SK-N-SH (cell line): ENCODE results near the gene TTC7B. TPM values are rescaled to one million over a fixed set of nuclear protein-coding genes. Genes with fewer than 3 reads are reported as not detected.
"Not testable (repeated sequence)": the region's sequence is repeated elsewhere in the genome, so short reads cannot be mapped to it uniquely, and the experiment has no call there.

Experiments
- CTCF ChIA-PET: fragments of 300-600, 350-600 bp; formaldehyde crosslinking; extraction: SDS; loops from one replicate; lab custom pipeline; 2021; lab: Yijun Ruan, JAX
- POLR2A ChIA-PET: fragments of 350-600 bp; sonication (Branson Sonifier 250); formaldehyde crosslinking; extraction: SDS; loops from one replicate; lab custom pipeline; 2020; ENCODE audit warnings: antibody characterized with exemption, inconsistent platforms; lab: Yijun Ruan, JAX
- DNase-seq: peaks from one replicate; pipeline ENCODE4 v3.0.0; 2012
- H2AFZ ChIP-seq: fragments of 200-600 bp; sonication (generic); 2 replicates; pipeline ENCODE4 v1.8.1; 2016; ENCODE audit warnings: antibody characterized with exemption, mild to moderate bottlenecking, low read depth
- H3F3A ChIP-seq: fragments of 200-600 bp; sonication (generic); replicated peaks from 2 replicates; pipeline ENCODE3; 2016; ENCODE audit warnings: antibody characterized with exemption, mild to moderate bottlenecking; ENCODE audit not compliant: insufficient read depth
- H3K27ac ChIP-seq, 2 experiments: fragments of 200-500 bp in 1 of 2; fragments of 200-600 bp in 1 of 2; sonication (Bioruptor generic) in 1 of 2; sonication (generic), shearing (Covaris generic) in 1 of 2; 2 replicates each; pipeline versions ENCODE4 v1.5.1 to v1.6.1; 2014 to 2016; ENCODE audit warnings: low read depth in 2 of 2, inconsistent platforms in 1 of 2, low read length in 1 of 2, mild to moderate bottlenecking in 1 of 2, mixed read lengths in 1 of 2
- H3K27me3 ChIP-seq: fragments of 200-600 bp; sonication (generic), shearing (Covaris generic); 2 replicates; pipeline ENCODE4 v1.6.1; 2016; ENCODE audit warnings: mixed run types; ENCODE audit not compliant: insufficient read depth
- H3K36me3 ChIP-seq, 2 experiments: fragments of 200-500 bp in 1 of 2; fragments of 200-600 bp in 1 of 2; sonication (Bioruptor generic) in 1 of 2; sonication (generic) in 1 of 2; replicated peaks in 1 of 2; 2 replicates each; pipeline versions ENCODE3 to v1.5.1; 2014 to 2016; ENCODE audit warnings: low read length in 1 of 2, mild to moderate bottlenecking in 1 of 2; ENCODE audit not compliant: insufficient read depth in 2 of 2, control insufficient read depth in 1 of 2
- H3K4me1 ChIP-seq, 2 experiments: fragments of 200-500 bp in 1 of 2; fragments of 200-600 bp in 1 of 2; sonication (Bioruptor generic) in 1 of 2; sonication (generic), shearing (Covaris generic) in 1 of 2; 2 replicates each; pipeline versions ENCODE4 v1.5.1 to v1.6.1; 2014 to 2016; ENCODE audit warnings: low read depth in 1 of 2, low read length in 1 of 2, mixed run types in 1 of 2; ENCODE audit not compliant: insufficient read depth in 2 of 2, control insufficient read depth in 1 of 2
- H3K4me2 ChIP-seq: fragments of 200-600 bp; sonication (generic), shearing (Covaris generic); 2 replicates; pipeline ENCODE4 v1.6.1; 2017; ENCODE audit warnings: mixed run types
- H3K4me3 ChIP-seq, 2 experiments: fragments of 200-500 bp in 1 of 2; fragments of 200-600 bp in 1 of 2; sonication (Bioruptor generic) in 1 of 2; sonication (generic), shearing (Covaris generic) in 1 of 2; 2 replicates each; pipeline versions ENCODE4 v1.5.1 to v1.8.1; 2014 to 2016; ENCODE audit warnings: low read depth in 2 of 2, inconsistent platforms in 1 of 2, low read length in 1 of 2, mild to moderate bottlenecking in 1 of 2, mixed read lengths in 1 of 2, moderate library complexity in 1 of 2
- H3K79me2 ChIP-seq: fragments of 200-600 bp; sonication (generic); 2 replicates; pipeline ENCODE4 v1.8.1; 2017; ENCODE audit warnings: mild to moderate bottlenecking; ENCODE audit not compliant: insufficient read depth
- H3K9ac ChIP-seq: fragments of 200-600 bp; sonication (generic); 2 replicates; pipeline ENCODE4 v1.6.1; 2017; ENCODE audit warnings: mixed run types
- H3K9me2 ChIP-seq: fragments of 200-600 bp; sonication (generic); 2 replicates; pipeline ENCODE4 v1.6.1; 2017; ENCODE audit warnings: mixed run types
- H3K9me3 ChIP-seq: fragments of 200-600 bp; sonication (generic); 2 replicates; pipeline ENCODE4 v1.6.1; 2017; ENCODE audit warnings: mixed run types, mild to moderate bottlenecking, moderate library complexity
- H4K20me1 ChIP-seq: fragments of 200-600 bp; sonication (generic); 2 replicates; pipeline ENCODE4 v1.6.1; 2017; ENCODE audit warnings: mild to moderate bottlenecking, mixed run types; ENCODE audit not compliant: insufficient read depth
- ELF1 ChIP-seq: IDR thresholded peaks from 2 replicates; pipeline ENCODE4 v1.4.0; 2012
- EZH2phosphoT487 ChIP-seq: fragments of 200-600 bp; sonication (generic); IDR thresholded peaks from 2 replicates; pipeline ENCODE4 v1.6.1; 2017; ENCODE audit warnings: low read depth, mixed run types, mild to moderate bottlenecking, antibody characterized with exemption, moderate library complexity, borderline replicate concordance
- FOXM1 ChIP-seq: IDR thresholded peaks from 2 replicates; pipeline ENCODE4 v1.4.0; 2012; ENCODE audit warnings: low read depth, mild to moderate bottlenecking
- GATA2 ChIP-seq: sonication (generic); formaldehyde crosslinking; IDR thresholded peaks from 2 replicates; pipeline ENCODE4 v1.5.0; 2020; ENCODE audit warnings: mild to moderate bottlenecking, missing genetic modification reagents
- MEF2A ChIP-seq: IDR thresholded peaks from 2 replicates; pipeline ENCODE4 v1.4.0; 2012; ENCODE audit warnings: low read depth, borderline replicate concordance
- MXI1 ChIP-seq: IDR thresholded peaks from 2 replicates; pipeline ENCODE4 v1.6.1; 2012; ENCODE audit warnings: mild to moderate bottlenecking, low read depth, low read length, improper control_type of control experiment
- NFIC ChIP-seq: IDR thresholded peaks from 2 replicates; pipeline ENCODE4 v1.4.0; 2012; ENCODE audit warnings: borderline replicate concordance
- RAD21 ChIP-seq: IDR thresholded peaks from 2 replicates; pipeline ENCODE4 v1.6.1; 2012; ENCODE audit warnings: mild to moderate bottlenecking, low read length
- SMC3 ChIP-seq: IDR thresholded peaks from 2 replicates; pipeline ENCODE4 v1.6.1; 2012; ENCODE audit warnings: low read depth, low read length, improper control_type of control experiment
- TAF1 ChIP-seq: IDR thresholded peaks from 2 replicates; pipeline ENCODE4 v1.6.1; 2012; ENCODE audit warnings: low read depth, mild to moderate bottlenecking, low read length, moderate library complexity, borderline replicate concordance
- WGBS: methylation state at CpG from one replicate; pipeline ENCODE4 v1.1.6; 2017; ENCODE audit warnings: low lambda C conversion rate; 5-methylcytosine and 5-hydroxymethylcytosine counted together
- polyA plus RNA-seq, 3 experiments: library from polyadenylated mRNA; depleted of rRNA; stranded (reverse); fragments of >200 nt; gene quantifications; 2 replicates each; pipeline ENCODE4 v1.2.3, GENCODE V29; 2012

Gene TTC7B
- polyA plus RNA-seq, 1 of the 3 experiments (the other 2 are of a cell fraction) = 43.1 TPM

DNA sequence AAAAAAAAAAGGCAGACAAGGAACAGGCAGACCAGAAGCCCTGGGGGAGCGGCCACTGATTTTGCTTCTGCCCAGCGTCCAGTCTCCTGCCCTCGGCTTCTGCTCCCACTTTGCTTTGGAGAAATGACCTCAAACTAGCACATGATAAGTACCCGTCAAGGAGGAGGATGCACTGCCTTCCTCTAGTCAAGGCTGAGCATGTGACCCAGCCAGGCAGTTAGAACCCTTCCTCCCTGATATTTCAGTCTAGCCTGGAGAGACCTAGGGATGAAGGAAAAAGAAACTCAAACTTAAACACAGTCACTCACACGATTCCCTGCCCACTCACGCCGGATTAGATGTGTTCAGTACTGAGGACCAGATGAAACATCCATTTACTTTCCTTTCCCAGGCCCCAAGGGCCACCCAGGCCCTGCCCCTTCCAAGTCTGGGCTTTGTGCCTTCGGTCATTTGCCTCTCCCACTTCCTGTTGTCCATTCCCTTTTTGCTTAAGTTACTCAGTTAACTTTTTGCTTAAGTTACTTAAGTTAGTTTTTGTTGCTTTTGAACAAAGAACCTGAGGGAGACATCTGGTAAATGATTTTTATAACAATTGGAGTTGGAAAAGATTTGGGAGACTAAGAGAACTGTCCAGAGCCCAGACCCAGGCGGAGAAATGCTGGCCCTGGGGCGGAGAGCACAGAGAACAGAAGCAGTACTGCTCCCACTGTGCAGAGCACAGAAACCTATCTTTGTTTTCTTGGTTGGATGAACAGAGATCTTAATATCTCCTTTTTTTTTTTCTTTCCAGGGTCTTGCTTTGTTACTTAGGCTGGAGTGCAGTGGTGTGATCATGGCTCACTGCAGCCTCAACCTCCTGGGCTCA, 23.0 kb upstream of the TTC7B start:
- no peaks in the 10 kb centered on the region for H3K9me2 ChIP-seq
- no peaks in the 10 kb centered on the region for H3K27me3 ChIP-seq
- no peaks in the 10 kb centered on the region for H3K9me3 ChIP-seq
- POLR2A ChIA-PET = no interaction called here
- H3K4me2 ChIP-seq = no peak overlapping the region
- H3K36me3 ChIP-seq = no peaks in the 10 kb centered on the region
- H3K27ac ChIP-seq = no peak overlapping the region
- CTCF ChIA-PET = no interaction called here
- TF ChIP-seq NFIC (no peak), FOXM1 (no peak), ELF1 (no peak)
- no peaks in the 10 kb centered on the region for H4K20me1 ChIP-seq
- H3K79me2 ChIP-seq = no peaks in the 10 kb centered on the region
- H3K4me1 ChIP-seq = peaks cover 0 to 4% of the 10 kb centered on the region in 2 experiments; a peak in 1 of 4 replicates
- H3K4me3 ChIP-seq = no peak overlapping the region
- no peak overlapping the region for H2AFZ ChIP-seq
- H3K9ac ChIP-seq = no peak overlapping the region
- no peaks in the 10 kb centered on the region for H3F3A ChIP-seq
- no peak for DNase-seq
- WGBS = 84% methylated on average over 10 of the region's 10 CpGs

DNA sequence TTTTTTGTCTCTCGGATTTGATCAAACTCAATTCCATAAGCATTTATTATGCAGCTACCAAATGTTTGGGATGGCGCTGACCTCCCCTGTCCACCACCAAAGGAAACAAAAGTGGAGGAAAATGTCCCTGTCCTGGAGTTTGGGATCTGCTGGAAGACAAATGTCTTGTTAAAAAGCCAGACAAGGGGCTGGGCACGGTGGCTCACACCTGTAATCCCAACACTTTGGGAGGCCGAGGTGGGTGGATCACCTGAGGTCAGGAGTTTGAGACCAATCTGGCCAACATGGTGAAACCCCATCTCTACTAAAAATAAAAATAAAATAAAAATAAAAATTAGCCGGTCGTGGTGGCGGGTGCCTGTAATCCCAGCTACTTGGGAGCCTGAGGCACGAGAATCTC, 22.3 kb upstream of the TTC7B start:
- H3F3A ChIP-seq, H3K27me3 ChIP-seq, H3K4me3 ChIP-seq, DNase-seq, H3K9me2 ChIP-seq, POLR2A ChIA-PET, H3K9me3 ChIP-seq, CTCF ChIA-PET, H3K4me1 ChIP-seq, H2AFZ ChIP-seq, H3K9ac ChIP-seq, H3K27ac ChIP-seq, H4K20me1 ChIP-seq, H3K4me2 ChIP-seq, H3K36me3 ChIP-seq, H3K79me2 ChIP-seq: not testable (repeated sequence)
- 80% methylated on average over 8 of the region's 8 CpGs for WGBS

DNA sequence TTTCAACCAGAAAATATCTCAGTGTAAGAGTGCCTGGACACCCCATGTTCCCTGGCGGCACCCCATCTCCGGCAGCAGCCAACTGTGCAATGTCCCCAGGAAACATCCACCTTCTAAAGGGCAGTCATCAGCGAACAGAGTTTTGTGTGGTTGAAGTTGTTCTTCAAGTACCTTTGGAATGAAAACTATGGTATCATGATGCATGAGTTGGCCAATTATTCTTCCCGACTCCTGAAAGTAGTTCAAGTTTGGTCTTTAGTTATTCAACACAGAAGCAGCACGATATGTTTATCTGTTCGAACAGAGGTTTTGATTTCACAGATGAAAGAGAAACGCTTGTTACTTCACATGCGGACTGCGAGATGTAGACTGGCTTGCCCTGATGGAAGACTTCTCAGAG, 21.1 kb upstream of the TTC7B start:
- Histone ChIP-seq H3K4me3 (no peak overlapping the region), H3K27me3 (no peaks in the 10 kb centered on the region), H3K79me2 (no peaks in the 10 kb centered on the region), H4K20me1 (no peaks in the 10 kb centered on the region), H3K9ac (no peak overlapping the region), H3K36me3 (no peaks in the 10 kb centered on the region), H3K9me2 (no peaks in the 10 kb centered on the region), H3K4me2 (no peak overlapping the region), H3F3A (no peaks in the 10 kb centered on the region), H3K27ac (no peak overlapping the region), H3K4me1 (peaks cover 0 to 4% of the 10 kb centered on the region in 2 experiments; a peak in 1 of 4 replicates), H2AFZ (no peak overlapping the region), H3K9me3 (no peaks in the 10 kb centered on the region)
- TF ChIP-seq EZH2phosphoT487 (no peak), NFIC (no peak), MXI1 (no peak), TAF1 (no peak), SMC3 (no peak), GATA2 (CRISPR knock-in tag) (no peak), RAD21 (no peak), MEF2A (no peak)
- CTCF ChIA-PET = no interaction called here
- POLR2A ChIA-PET = no interaction called here
- 83% methylated on average over 9 of the region's 9 CpGs for WGBS
- no peak for DNase-seq
